SK-MEL-5 (cell line): Measurements from ENCODE around the gene PPP1R12B. TPM values are rescaled to one million over a fixed set of nuclear protein-coding genes. Genes with fewer than 3 reads are reported as not detected.
"Not testable (repeated sequence)": the region's sequence is repeated elsewhere in the genome, so short reads cannot be mapped to it uniquely, and the experiment has no call there.

Source experiments
- DNase-seq: peaks from one replicate; pipeline ENCODE4 v3.0.0-alpha.2; 2016; ENCODE audit warnings: low read depth, low spot score
- in situ Hi-C: cut with HindIII; loops from 2 replicates; pipeline ENCODE4 v1.10.0; 2016; ENCODE audit warnings: low sequenced_read_pairs, high pct_unique_total_duplicates, low pct_unique_long_range_greater_than_20kb
- total RNA-seq: library from RNA; depleted of rRNA; stranded (reverse); fragments of >200 nt; shearing (Covaris generic); gene quantifications from 2 replicates; pipeline ENCODE4 v1.2.3, GENCODE V29; 2014

PPP1R12B gene
- total RNA-seq, 1 experiment from 2014 or later = 18.6 TPM

- DNase-seq = peak; percentile 5
- in situ Hi-C loops = not testable (repeated sequence)
These were observed 139.7 kb downstream of the PPP1R12B start for GRCh38 chr1:202488178-202488649.

GRCh38 chr1:202489101-202489500, 140.6 kb downstream of the PPP1R12B start:
- DNase-seq, in situ Hi-C loops: not testable (repeated sequence)

- in situ Hi-C loops = not testable (repeated sequence)
These were observed 144.6 kb downstream of the PPP1R12B start for GRCh38 chr1:202493112-202493511.

GRCh38 chr1:202498542-202498941, 150.0 kb downstream of the PPP1R12B start:
- in situ Hi-C loops = no loop called here
- DNase-seq = peak; percentile 25

More at GRCh38 chr1:202493112-202493511, 144.6 kb downstream of the PPP1R12B start:
- DNase-seq = not testable (repeated sequence)

GRCh38 chr1:202499997-202500396, 151.5 kb downstream of the PPP1R12B start:
- in situ Hi-C loops = not testable (repeated sequence)

GRCh38 chr1:202501281-202501680, 152.8 kb downstream of the PPP1R12B start:
- DNase-seq = peak; percentile 70
- in situ Hi-C loops = no loop called here

More at GRCh38 chr1:202499997-202500396, 151.5 kb downstream of the PPP1R12B start:
- peak; percentile 19 for DNase-seq

GRCh38 chr1:202505356-202505755, 156.9 kb downstream of the PPP1R12B start:
- DNase-seq = no peak
- in situ Hi-C loops = no loop called here

- DNase-seq, in situ Hi-C loops: not testable (repeated sequence)
These were observed 157.5 kb downstream of the PPP1R12B start for GRCh38 chr1:202505880-202506575.

- DNase-seq, in situ Hi-C loops: not testable (repeated sequence)
These were observed 160.4 kb downstream of the PPP1R12B start for GRCh38 chr1:202508863-202509262.

- DNase-seq, in situ Hi-C loops: not testable (repeated sequence)
These were observed 165.4 kb downstream of the PPP1R12B start for GRCh38 chr1:202513875-202514274.

GRCh38 chr1:202516434-202516877, 168.0 kb downstream of the PPP1R12B start:
- no peak for DNase-seq
- in situ Hi-C loops = no loop called here

GRCh38 chr1:202517146-202517545, 168.6 kb downstream of the PPP1R12B start:
- in situ Hi-C loops = not testable (repeated sequence)

GRCh38 chr1:202518180-202518579, 169.7 kb downstream of the PPP1R12B start:
- in situ Hi-C loops, DNase-seq: not testable (repeated sequence)

More at GRCh38 chr1:202517146-202517545, 168.6 kb downstream of the PPP1R12B start:
- DNase-seq = not testable (repeated sequence)

- in situ Hi-C loops, DNase-seq: not testable (repeated sequence)
These were observed 170.4 kb downstream of the PPP1R12B start for GRCh38 chr1:202518905-202519304.

GRCh38 chr1:202520129-202520856, 171.8 kb downstream of the PPP1R12B start:
- DNase-seq, in situ Hi-C loops: not testable (repeated sequence)

- in situ Hi-C loops, DNase-seq: not testable (repeated sequence)
These were observed 172.3 kb downstream of the PPP1R12B start for GRCh38 chr1:202520857-202521216.

GRCh38 chr1:202521484-202521883, 173.0 kb downstream of the PPP1R12B start:
- in situ Hi-C loops, DNase-seq: not testable (repeated sequence)

GRCh38 chr1:202521886-202522285, 173.4 kb downstream of the PPP1R12B start:
- in situ Hi-C loops = no loop called here
- no peak for DNase-seq
